GM21360 (cell line): ENCODE measurements around the gene MYO10.
"Not testable (repeated sequence)": the region's sequence is repeated elsewhere in the genome, so short reads cannot be mapped to it uniquely, and the experiment has no call there.

Experiments
- ATAC-seq: cut with Tn5 transposase; IDR thresholded peaks from one replicate; pipeline ENCODE4 v1.9.1; 2021; ENCODE audit warnings: mild to moderate bottlenecking, moderate library complexity; ENCODE audit not compliant: unreplicated experiment

Gene MYO10

DNA sequence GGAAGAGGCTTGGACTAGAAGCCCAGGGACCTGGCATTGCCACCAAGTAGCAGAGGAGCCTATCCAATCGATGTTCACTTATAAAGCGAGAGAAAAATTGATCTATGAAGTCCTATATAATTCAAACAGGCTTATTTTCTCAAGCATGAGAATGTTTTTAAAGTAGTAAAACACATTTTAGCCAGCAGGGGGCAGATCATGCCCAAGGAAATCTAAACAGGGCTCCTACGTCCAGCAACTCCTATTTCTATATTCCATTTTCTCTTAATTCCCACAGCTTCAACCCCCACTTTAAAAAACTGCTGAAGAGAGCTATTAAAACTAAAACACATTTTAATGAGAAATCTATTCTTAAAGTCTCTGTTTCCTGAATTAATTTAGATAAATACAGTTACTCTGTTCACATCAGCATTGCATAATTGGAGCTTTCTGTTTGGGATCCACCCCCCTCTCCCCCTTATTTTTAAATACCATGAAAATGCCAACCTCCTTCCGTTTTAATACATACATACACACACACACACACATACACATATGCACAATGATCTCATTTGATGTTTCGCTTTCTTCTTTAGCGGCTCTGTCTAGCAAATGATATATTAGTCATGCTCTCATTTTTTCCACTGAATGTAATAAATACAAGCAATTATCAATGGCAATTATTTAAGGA is 144.9 kb downstream of the MYO10 start:
- ATAC-seq = no peak

DNA sequence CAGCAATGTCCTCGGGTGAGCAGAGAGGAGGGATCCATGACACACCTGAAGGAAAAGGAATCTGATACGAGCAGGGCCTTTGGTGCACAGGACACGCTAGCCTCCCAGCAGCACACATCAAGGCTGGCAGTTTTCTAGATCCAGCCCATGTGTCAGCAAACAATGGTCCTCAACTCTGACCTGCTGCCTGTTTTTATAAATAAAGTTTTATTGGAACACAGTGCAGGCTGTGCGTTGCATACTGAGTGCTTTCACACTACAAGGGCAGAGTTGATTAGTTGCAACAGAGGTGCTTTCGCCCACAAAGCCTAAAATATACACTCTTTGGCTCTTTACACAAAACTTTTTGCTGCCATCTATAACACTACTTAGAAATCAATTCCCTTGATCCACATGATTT is 147.1 kb downstream of the MYO10 start:
- ATAC-seq = no peak

DNA sequence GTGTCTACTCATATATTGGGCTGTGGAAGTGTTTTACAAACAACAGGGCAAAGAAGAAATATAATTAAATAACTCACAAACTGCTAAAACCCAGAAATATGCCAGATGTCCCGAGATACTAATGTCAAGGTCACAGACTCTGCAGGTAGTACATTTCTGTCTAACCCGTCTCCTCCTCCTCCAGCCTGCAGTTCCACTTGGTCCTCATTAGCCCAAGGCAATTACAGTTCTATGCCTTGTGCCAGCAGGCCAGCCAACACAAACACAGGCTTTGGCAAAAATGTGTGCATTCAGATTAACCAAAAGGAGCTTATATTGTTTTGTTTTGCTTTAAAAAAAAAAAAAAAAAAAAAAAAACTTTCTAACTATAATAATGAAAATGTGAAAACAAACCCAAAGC is 148.8 kb downstream of the MYO10 start:
- no peak for ATAC-seq

- peak; percentile 94 for ATAC-seq
Measured at GRCh38 chr5:16784843-16785791, 151.0 kb downstream of the MYO10 start.

DNA sequence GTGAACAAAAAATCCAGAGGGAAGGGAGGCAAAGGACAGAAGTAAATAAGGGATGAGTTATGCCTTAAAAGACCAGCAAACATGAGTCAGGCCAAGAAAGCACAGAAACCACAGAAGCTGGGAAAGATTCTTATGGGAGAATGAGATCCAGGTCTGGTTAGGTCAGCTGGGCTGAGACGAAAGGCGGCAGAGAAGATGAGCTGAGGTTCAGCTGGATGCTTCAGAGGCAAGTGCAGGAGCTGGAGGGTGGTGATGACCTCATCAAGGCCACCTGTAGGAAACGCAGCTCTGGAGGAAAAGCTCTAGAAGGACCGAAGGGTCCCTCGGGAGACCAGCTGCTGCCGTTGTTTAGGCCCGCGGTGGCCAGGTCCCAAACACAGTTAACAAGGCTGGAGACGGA is 152.0 kb downstream of the MYO10 start:
- ATAC-seq = no peak

- ATAC-seq = no peak
Measured at GRCh38 chr5:16781828-16782626, 154.1 kb downstream of the MYO10 start.

DNA sequence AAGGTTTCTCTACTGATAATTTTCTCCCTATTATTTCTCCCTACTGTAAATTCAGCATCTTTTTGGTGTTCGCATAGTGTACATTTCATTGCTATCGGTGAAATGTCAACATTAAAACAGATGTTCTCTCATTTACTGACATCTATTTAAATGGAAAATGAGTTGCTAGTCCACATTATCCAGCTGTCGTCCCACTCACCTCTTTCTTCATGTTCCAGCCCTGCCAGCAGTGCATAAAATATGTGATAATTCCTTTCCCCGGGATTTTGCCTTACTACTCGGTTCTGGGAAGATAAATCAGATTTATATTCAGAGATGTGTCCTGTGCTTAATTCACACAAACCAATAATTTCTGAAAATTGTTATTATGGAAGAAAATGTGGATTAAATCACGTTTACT is 155.8 kb downstream of the MYO10 start:
- no peak for ATAC-seq

DNA sequence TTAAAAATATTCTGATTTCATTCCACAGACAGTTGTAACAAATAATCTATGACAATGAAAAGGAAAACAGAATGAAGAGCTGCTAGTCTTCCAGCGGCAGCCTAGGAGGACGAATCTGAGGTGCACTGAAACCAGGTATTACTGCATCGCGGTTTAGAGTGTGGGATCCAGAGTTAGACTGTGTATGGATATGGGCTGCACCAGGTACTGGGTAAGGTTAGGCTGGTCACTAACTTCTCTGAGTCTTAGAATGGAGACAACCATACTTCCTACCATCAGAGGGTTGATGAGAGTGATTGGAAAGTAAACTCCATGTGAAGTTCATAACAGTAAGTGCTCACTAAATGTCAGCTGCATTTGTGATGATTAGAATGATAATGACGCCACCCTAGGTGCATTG is 158.7 kb downstream of the MYO10 start:
- ATAC-seq = no peak

DNA sequence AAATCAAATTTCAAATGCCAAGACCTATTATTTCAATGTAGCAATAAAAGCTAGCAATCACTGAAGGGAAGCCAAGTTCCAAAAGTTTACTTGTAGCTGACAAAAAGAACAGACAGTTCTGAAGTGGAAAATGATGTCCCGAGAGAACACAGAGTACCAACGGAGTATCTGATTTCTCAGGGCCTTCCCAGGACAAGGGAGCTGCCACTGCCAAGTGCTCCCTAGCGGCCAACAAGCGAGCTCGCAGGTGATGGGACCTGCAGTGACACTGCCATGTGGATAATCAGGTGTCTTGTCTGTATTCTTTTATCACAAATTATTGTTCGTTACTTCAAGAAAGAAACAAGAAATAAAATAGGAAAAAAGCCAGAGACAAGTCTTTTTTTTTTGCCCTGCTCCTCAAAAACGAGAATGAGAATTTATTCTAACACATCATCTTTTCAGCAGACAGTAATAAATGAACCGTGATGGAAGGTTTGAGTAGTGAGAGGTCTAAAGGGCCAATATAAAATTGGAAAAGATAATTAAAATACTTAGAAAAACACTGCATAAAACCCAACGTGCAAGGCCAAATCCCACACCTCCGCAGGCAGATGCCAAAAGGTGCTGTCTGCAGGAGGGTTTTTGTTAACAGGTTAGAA is 159.4 kb downstream of the MYO10 start:
- no peak for ATAC-seq

DNA sequence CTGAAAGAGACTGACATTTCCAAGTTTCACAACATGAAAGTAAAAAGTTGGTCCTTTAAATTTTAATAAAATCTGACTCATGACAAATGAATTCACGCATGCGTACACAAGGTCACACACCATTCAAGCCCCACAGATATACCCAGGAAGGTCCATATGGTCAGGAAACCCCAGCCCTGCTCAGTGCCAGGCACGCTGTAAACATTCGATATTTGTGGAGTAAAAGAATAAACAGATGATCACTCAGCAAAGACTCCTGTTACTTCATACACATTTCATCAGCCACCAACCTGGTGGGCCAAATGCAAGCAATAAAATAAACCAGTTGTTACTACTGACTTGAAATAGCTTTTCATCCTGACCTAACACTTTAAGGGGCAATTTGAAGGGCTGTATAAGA is 161.3 kb downstream of the MYO10 start:
- no peak for ATAC-seq

DNA sequence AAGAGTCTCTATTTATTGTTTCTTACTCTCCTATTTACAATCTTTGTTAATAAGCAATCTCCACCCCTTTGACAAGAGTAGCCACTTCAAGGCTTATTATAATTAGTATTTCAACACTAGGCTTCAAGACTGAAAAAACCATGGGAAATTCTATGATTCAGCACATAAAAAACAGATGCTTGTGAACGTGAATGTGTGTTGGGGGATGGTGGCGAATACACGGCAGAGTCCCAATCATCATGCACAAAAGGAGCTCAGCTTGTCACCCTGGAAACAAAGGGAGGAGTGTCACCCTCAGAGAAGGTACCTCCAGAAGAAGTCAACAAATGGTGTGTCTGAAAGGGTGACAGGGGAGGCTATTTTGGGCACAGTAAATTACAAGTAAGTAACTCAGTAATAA is 162.1 kb downstream of the MYO10 start:
- ATAC-seq = no peak

DNA sequence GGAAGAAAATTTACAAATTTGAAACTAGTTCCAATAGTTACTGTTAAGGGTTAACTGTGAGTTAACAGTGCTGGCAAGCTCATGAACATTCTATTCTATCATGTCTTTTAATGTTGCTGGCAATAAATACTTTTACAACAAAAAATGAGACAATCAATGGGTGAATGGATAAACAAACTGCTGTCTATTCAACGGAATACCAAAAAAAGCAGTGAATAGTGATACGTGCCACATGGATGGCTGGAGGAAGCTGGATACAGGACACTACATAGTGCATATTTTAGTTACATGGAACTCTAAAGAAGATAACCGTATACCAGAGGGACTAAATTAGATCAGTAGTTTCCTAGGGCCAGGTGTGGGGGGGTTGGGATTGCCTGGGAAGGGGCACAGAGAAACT is 163.5 kb downstream of the MYO10 start:
- ATAC-seq = no peak

DNA sequence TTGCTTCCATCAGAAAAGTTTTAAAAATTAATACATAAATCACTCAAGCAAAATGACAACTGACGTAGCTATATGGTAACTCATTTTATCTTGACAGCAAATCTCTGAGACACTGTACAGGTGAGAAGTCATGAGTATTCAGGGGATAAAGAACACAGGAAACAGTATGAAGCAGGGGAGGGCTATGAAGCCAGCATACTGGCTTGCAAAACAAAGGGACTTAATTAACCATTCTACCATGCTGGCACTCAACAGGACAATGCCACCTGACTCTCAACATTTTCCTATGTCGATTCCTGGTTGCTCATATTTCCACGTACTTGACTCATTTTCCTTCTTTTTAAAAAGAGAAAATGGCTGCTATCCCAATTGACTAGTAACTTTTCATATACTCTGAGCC is 167.9 kb downstream of the MYO10 start:
- ATAC-seq = no peak

GRCh38 chr5:16763211-16763610 is 172.9 kb downstream of the MYO10 start:
- ATAC-seq = no peak

- ATAC-seq = peak; percentile 79
Measured at GRCh38 chr5:16759147-16759773, 176.8 kb downstream of the MYO10 start.

DNA sequence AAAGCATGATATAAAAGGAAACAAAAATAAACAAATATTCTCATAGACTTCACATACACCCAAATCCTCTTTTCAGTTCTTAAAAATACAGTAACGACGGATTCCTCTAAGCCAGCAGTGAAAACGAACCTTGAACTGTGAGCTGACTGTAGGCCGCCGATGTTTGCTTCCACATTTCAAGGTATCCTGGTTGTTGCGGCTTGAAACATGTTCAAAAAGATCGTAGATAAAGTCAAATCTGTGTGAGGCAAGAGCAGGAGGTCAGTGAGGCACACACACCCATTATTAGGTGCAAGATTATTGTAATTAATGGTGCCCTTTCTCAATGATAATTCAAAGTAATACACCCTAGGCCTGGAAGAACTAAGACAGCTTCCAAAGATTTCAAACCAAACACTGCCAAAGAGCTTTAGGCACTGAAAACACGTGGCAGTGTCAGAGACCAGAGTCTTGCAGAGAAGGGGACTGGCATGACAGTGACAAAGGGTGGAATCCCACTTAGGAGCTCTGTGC is 178.0 kb downstream of the MYO10 start:
- no peak for ATAC-seq

DNA sequence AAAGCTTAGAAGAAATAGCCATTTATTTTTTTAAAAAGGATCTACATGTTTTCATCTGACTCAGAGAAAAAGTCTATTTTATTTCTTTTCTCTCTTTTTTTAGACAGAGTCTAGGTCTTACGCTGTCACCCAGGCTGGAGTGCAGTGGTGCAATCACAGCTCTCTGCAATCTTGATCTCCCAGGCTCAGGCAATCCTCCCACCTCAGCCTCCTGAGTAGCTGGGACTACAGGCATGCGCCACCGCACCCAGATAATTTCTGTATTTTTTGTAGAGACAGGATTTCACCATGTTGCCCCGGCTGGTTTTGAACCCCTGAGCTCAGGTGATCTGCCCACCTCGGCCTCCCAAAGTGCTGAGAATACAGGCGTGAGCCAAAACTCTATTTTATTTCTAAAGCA is 178.5 kb downstream of the MYO10 start:
- not testable (repeated sequence) for ATAC-seq

GRCh38 chr5:16757146-16757545 is 178.9 kb downstream of the MYO10 start:
- no peak for ATAC-seq

DNA sequence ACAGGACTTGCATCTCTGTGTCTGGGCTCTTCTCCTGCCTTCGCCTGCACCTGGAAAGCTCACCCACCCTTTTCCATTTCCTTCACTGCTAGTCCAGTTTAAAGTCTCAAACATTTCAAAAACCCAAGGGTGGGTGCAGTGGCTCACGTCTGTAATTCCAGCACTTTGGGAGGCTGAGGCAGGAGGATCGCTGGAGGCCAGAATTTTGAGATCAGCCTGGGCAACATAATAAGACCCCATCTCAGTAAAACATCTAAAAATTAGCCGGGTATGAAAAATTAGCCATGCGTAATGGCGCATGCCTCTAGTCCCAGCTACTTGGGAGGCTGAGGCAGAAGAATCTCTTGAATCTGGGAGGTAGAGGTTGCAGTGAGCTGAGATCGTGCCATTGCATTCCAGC is 179.4 kb downstream of the MYO10 start:
- no peak for ATAC-seq

GRCh38 chr5:16755641-16756040 is 180.4 kb downstream of the MYO10 start:
- ATAC-seq = no peak
